GM18907 (cell line): ENCODE measurements around the gene MEGF6.
A peak's percentile ranks its signal among the peaks of the same experiment; 100 is the strongest.
"Not testable (repeated sequence)": the region's sequence is repeated elsewhere in the genome, so short reads cannot be mapped to it uniquely, and the experiment has no call there.

Experiments used
- ATAC-seq: cut with Tn5 transposase; IDR thresholded peaks from one replicate; pipeline ENCODE4 v1.9.1; 2021; ENCODE audit warnings: mild to moderate bottlenecking, moderate library complexity; ENCODE audit not compliant: unreplicated experiment

MEGF6 gene

DNA sequence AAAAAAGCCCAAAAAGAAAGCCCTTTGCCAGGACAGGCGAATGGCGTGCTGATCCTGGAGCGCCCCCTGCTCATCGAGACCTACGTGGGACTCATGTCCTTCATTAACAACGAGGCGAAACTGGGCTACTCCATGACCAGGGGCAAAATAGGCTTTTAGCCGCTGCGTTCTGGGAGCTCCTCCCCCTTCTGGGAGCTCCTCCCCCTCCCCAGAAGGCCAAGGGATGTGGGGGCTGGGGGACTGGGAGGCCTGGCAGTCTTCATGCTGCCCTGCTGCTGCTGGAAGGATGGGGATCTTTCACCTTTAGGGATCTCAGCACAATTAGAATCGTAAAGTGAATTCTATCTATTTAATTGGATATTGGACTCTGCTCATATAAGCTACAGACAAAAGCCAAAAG lies 17.1 kb upstream of the MEGF6 start:
- ATAC-seq: no peak

DNA sequence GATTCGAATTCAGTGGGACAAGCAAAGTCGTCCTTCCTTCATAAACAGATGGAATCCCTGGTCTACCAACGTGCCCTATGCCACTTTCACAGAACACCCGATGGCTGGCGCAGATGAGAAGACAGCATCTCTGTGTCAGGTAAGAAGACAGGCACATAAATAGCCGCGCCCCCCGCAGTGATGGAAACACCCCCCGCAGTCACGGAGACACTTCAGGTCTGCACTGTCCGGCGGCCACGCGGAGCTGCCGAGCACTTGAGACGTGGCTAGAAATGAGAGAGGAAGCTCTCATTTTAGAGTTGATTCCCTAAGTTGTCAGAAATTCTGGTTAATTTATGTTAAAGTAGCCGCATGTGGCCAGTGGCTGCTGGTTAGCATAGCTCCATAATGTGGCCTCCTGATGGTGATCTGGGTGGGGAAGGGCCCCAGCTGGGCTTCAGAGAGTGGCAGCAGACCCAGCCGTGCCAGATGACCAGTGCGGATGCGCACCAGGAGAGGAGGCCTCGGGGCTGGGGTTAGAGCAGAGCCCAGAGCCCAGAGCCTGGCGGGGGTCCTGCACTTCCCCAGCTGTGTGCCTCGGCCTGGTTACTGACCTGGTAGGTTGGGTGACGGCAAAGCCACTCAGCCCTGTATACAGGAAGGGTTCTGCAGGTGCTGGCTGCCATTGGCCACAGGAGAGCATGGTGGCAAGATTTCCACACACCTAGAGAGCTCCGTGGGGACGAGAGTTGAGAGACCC lies 16.4 kb upstream of the MEGF6 start:
- ATAC-seq: no peak

DNA sequence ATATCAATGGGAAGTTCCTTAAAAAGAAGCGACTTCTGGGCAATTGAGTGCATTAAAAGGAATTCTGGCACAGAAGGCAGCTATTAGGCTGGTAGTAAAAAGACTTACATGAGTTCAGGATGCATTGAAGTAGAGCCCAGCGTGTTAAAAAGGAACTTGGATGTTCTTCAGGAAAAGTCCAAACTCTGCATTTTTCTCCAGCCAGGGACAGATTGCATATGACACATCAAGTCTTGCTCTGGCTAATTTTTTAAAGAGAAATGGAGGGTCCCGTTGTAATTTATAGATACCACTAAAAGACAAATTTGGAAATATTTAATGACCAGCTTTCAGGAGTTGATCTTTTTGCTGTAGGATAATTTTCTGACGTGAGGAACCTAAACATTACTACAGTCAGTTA lies 14.7 kb upstream of the MEGF6 start:
- no peak for ATAC-seq

DNA sequence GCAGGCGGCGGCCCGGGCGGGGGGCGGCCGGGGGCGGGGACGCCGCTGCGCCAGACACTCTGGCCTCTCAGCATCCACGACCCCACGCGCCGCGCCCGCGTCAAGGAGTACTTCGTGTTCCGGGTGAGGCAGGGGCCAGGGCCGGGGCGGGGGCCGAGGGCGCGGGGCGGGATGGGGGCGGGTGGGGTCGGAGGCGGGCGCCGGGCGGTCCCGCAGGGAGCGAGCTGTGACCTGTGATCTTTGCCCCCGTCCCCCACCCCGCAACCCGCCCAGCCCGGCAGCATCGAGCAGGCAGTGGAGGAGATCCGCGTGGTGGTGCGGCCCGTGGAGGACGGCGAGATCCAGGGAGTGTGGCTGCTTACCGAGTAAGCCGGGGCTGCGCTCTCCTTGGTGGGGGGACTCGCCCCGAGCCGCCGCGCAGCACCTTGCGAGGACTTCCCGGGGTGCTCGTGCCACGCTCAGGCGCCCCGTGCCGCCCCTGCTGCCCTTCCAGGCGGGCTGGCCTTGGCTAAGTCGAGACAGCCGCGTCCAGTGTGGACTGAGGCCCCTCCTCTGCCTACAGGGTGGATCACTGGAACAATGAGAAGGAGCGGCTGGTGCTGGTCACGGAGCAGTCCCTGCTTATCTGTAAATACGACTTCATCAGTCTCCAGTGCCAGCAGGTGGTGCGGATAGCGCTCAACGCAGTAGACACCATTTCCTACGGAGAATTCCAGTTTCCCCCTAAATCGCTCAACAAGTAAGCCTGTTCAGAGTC lies 14.0 kb upstream of the MEGF6 start:
- peak; percentile 11 for ATAC-seq

DNA sequence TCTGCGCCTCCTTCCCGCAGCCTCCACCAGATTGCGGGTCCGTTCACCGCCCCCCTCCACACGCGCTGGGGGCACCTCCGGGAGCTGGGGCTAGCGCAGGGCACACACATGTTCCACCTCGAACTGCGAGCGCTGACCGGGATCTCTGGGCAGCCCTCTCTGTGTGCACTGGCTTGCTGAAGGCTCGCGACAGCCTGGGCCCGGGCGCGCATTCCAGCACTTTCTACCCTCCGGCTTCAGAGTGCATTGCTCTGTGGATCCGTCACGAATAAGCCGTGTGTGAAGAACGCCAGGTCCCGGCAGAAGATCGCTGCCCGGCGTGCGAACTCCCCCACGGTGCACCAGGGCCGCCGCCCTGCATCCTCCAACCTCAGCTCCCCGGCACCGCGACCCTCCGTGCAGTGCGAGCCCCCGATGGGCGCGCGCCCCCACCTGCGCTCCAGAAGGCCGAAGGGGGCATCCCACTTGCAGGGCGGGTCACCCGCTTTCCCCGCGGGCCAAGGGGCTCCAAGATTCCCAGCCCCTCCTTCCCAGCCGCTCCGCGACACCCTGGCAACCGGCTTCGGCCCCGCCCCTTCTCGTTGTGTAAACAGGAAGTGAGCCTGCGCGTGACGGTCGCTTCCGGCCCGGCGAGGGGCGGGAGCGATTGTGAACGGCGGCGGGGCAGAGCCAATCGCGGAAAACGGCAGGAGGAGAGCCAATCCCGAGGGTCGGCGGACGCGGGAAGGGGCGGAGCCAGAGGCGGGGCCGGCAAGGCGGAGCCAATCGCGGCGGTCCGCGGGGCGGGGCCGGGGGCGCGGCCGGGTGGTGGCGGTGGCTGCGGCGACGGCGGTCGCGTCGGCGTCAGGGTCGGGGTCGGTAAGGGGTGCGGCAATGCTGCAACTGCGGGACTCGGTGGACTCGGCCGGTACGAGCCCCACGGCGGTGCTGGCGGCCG lies 13.2 kb upstream of the MEGF6 start, which contains the start of gene TPRG1L:
TSS of gene TPRG1L (plus strand) at position 816 of the 937 bp plus-strand sequence. CDS start at position 874, 58 bp downstream.
- ATAC-seq: peak; percentile 92

DNA sequence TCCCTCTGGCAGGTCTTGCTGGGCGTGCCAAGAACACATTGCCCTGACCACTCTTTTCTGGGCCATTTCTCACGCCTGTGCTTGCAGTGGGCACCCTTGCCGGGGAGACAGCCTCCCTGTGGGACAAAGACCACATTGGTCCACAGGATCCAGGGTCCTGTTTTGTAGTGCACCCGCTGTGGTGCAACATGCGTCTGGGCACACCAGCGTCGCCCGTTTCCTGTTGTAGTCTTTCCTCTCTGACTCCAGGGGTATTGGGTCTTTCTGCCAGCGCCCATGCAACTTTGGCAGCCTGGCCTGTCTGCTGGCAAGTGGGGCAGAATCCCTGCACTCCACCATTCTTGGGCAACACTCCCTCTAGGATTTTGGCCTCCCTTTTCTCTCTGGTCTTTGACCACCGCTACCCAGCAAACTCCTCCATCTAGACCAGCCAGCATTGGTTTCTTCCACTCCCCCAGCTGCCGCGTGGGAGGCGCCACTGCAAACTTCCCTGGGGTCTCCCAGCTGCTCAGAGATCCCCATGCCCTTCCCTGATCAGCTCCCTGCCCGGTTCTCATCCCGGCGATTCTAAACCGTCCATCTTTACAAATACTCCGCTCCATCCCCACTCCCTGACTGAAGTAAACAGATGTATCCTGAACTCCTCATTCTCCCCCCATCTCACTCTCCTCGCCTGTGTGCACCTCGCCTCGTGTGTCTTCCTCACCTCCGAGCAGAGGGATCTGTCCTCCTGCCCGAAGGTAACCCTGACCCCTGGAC lies 12.3 kb upstream of the MEGF6 start:
- no peak for ATAC-seq

DNA sequence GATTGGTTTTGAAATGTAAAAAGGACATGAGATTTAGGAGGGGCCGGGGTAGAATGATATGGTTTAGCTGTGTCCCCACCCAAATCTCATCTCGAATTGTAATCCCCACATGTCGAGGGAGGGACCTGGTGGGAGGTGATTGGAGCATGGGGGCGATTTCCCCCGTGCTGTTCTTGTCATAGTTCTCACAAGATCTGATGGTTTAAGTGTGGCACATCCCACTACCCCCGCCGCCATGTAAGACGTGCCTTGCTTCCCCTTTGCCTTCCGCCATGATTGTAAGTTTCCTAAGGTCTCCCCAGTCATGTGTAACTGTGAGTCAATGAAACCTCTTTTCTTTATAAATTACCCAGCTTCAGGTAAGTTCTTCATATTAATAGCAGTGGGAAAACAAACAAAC lies 10.8 kb upstream of the MEGF6 start:
- ATAC-seq: not testable (repeated sequence)

DNA sequence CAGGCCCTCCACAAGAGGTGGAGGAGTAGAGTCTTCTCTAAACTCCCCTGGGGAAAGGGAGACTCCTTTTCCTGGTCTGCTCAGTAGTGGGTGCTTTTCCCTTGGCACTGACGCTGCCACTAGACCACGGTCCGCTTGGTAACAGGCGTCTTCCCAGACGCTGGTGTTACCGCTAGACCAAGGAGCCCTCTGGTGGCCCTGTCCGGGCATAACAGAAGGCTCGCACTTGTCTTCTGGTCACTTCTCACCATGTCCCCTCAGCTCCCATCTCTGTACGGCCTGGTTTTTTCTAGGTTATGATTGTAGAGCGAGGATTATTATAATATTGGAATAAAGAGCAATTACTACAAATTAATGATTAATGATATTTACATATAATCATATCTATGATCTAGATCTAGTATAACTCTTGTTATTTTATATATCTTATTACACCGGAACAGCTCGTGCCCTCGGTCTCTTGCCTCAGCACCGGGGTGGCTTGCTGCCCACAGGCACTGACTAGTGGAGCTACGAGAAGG lies 9.9 kb upstream of the MEGF6 start:
- ATAC-seq: not testable (repeated sequence)

DNA sequence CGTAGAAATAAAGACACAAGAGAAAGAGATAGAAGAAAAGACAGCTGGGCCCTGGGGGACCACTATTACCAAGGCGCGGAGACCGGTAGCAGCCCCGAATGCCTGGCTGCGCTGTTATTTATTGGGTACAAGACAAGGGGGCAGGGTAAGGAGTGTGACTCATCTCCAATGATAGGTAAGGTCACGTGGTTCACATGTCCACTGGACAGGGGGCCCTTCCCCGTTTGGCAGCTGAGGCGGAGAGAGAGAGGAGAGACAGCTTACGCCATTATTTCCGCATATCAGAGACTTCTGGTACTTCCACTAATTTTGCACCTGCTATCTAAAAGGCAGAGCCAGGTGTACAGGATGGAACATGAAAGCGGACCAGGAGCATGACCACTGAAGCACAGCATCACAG lies 9.4 kb upstream of the MEGF6 start:
- ATAC-seq: no peak

DNA sequence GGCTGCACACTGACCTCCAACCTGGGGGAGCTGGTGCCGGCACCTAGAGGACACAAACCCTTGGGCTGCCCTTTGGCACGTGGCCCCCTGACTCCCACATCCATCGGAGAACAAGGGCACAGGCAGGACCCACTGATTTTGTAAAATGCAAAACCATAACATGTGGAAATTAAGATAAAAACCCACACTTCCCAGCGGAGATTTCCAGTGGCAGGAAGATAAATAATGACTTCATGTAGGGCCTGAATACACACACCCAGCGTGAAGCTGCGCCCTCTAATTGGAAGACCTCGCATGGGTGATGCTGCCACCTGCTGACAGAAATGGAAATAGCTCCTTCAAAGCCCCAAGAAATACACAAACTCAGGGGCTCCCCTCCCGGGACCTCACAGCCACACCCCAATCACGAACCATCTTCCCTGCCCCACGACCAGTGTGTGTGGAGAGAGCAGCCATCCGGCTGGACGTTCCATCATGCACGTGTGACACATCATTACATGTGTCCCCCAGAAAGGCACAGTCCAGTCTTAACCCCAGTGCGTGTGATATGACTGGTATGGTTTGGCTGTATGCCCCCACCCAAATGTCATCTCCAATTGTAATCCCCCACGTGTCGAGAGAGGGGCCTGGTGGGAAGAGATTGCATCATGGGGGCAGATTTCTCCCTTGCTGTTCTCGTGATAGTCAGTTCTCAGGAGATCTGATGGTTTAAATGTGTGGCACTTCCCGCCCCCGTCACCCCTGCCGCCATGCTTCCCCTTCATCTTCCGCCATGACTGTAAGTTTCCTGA lies 7.8 kb upstream of the MEGF6 start:
- ATAC-seq: no peak

DNA sequence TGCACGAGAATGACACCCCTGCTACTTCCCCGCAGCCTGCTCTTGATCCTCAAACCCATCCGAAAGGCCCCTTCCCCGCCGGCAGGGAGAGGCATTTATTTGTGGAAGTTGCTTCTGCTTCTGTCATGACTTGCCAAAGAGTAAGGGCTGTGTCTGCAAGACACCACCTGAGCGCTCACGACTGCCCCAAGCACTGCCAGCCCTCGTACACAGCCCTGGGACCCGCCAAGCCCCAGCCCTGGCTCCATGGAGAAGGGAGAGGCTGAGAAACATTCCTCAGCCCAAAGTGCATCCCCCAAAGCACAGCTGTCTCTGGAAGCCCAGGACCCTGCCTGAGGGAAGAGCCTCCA lies 7.2 kb upstream of the MEGF6 start:
- no peak for ATAC-seq

DNA sequence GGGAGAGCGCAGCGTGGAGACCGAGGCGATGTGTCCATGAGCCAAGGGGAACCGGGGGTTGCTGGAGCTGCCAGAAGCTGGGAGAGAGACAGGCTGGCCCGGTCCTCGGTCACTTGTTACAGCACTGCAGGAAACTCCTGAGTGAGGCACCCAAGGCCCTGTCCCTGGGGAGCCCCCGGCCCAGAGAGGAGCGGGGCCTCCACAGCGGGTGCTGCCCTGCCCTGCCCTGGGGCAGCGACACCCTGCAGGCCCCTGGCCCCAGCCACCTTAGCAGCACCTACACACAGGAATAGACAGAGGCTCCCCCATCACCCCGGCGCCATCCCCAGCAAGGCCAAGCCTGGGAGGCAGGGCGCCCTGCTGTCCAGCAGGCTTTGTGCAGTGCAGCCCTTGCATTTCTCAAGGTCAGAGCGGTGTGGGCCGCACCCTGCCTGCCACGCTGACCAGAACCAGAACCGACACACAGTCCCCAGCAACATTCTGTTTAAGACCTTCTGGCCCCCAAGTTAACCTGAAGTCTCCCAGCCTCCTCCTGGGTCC lies 6.6 kb upstream of the MEGF6 start:
- no peak for ATAC-seq

DNA sequence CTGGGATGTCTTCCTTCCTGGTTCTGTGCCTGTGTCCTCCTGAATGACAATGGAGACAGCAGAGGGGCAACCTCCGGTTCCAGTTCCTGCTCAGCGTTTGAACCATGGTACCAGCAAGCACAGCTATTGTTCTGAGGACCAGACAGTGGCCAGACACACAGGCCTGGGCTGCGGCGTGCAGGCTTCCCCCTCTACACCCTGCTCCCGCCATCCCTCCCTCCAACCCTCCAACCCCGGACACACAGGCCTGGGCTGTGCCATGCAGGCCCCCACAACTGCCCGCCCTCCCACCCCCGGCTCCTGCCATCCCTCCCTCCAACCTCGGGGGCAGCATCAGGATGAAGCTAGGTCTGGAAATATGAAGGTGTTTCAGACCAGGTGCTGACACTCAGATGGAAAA lies 5.6 kb upstream of the MEGF6 start:
- no peak for ATAC-seq

DNA sequence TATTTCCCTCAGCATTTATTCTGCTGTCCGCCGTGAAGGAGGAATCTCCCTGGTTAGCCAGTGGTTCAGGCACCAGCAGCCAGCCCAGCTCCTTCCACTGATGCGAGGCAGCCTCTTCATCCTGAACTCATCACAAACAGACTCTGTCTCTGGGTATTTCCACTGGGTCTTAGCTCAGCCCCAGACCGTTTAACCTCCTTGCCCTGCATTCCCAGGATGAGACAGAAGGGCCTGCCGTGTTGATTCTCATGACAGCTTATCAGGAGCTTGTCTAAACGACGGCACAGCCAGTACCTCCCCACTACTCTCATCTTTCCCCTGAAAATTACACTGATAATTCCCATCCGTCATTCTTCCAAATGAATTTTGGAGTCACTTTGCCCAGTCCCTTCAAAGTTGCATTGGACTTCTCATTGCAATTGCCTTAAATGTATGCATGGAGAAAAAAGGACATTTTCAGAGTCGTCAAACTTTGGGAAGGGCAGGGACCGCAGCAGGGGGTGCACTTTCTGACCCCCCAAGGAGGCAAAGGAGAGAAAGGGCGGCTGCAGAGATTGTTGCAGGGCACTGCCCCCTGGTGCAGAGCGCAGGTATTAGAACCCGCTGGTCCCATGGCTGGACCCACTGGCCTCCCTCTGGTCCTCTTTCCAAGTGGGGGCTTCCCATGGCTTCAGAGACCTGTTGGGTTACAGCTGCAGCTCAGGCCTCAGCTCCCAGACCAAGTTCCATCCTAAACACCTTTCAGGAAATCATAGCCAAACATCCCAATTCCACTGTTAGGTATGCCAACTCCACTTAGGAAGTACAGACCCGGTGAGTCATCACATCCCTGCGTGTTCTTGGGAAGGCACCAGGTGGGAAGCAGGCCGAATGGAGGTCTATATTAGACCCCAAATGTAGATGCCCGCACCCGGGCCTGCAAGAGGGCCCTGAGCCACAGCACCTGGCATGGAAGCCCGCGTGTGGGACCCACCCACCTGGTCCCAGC lies 3.7 kb upstream of the MEGF6 start:
- no peak for ATAC-seq

DNA sequence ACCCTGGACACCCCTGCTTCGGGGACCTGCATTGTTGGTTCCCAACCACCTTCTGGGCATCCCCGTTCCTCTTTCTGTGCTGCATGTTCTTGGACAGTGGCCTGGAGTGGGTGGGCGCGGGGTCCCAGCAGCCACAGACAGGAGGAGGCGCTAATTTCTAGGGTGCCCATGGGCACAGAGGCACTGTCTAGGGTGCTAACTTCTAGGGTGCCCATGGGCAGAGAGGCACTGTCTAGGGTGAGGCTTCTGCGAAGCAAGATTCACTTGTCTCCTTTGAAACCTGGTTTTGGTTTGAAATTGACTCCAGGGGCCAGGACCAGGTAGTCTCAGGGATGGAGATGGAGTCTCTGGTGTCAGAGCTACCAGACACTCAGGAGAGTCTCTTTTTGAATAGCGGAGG lies 815 bp upstream of the MEGF6 start:
- no peak for ATAC-seq

DNA sequence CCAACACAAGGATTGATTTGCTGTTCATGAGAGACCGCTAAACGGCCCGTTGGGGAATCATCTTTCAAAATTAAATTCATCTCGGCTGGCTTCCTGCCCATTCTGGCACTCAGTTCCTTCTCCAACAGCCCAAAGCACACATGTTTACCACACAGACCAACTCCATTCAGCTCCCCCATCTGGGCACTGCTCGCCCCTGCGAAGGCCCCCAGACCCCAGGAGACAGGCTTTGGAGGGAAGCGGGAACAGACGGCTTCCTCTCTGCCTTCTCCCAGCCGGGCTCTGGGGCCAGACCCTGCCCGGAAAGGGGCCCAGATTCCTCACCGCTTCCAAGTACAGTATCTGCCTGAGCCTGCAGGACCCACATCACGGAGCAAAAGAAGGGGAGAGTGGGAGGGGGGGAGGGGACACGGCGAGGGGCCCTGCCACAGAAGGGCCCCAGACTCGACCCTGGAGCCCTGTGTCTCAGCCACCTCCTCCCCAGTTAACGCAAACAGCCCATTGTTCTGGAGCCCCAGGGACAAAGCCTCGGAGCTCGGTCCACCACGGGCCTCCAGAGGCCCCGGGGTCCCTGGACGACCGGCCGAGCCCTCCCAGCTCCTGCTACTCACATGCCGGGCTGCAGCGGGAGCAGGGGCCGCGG lies 660 bp downstream of the MEGF6 start:
- ATAC-seq: no peak

DNA sequence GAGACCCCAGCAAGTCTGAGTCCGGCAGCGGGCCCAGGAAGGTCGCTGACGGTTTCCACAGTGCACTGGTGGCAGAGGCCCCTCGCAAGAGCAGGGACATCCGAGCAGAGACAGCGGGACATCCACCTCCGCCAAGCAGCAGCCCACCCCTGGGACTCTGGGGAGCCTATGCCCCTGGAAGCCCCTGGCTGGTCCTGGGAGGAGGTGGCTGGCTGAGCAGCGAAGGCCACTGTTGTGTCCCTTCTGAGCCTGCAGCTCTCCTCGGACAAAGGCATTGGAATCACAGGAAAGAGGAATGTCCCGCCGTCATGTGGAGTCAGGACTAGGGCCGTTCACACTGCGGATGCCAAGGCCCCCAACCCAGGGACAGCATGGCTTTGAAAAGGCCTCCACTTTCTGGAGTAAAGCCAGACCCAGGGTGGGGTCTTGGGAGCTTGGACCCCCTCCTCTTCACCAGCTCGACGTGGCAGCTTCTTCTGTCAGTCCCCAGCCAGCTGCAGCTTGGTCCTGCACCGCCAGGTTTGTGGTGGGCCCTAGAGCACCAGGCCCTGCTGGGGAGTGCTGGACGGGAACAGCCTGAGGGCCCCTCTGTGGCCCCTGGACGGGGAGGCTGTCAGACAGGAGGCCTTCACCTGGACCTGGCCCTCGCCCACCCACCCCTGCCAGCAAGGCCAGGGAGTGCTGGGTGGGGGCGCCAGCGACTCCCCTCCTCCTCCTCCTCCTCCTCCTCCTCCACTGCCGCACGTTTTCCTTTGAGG lies 1.4 kb downstream of the MEGF6 start:
- no peak for ATAC-seq
